Measurements from ENCODE around the gene EEA1.

EEA1 gene

GRCh38 chr12:92844151-92844763, 84.8 kb downstream of the EEA1 start:
- TF ChIP-seq TAF1 (IDR thresholded peaks at IDR 0.05; ENCODE audit: borderline replicate concordance, insufficient read depth, low read length) (no peak), SIN3A (IDR thresholded peaks at IDR 0.05; ENCODE audit: borderline replicate concordance, insufficient read depth, low read length) (no peak), REST (IDR thresholded peaks at IDR 0.05; ENCODE audit: insufficient read depth in 1 of 2, low read depth in 2 of 2, low read length in 2 of 2) (no peak), FOXP2 (optimal IDR thresholded peaks at IDR 0.05; ENCODE audit: borderline replicate concordance, extremely low read depth, extremely low read length, insufficient read depth) (no peak), POLR2AphosphoS5 (IDR thresholded peaks at IDR 0.05; ENCODE audit: low read depth, low read length) (no peak)

GRCh38 chr12:92829686-92830282, 99.3 kb downstream of the EEA1 start:
- TF ChIP-seq FOXP2 (optimal IDR thresholded peaks at IDR 0.05; ENCODE audit: borderline replicate concordance, extremely low read depth, extremely low read length, insufficient read depth) (no peak), TAF1 (IDR thresholded peaks at IDR 0.05; ENCODE audit: borderline replicate concordance, insufficient read depth, low read length) (no peak), SIN3A (IDR thresholded peaks at IDR 0.05; ENCODE audit: borderline replicate concordance, insufficient read depth, low read length) (no peak), REST (IDR thresholded peaks at IDR 0.05; ENCODE audit: insufficient read depth in 1 of 2, low read depth in 2 of 2, low read length in 2 of 2) (no peak)

GRCh38 chr12:92828565-92828964, 100.5 kb downstream of the EEA1 start:
- TF ChIP-seq TAF1 (IDR thresholded peaks at IDR 0.05; ENCODE audit: borderline replicate concordance, insufficient read depth, low read length) = no peak
- TF ChIP-seq POLR2AphosphoS5 (IDR thresholded peaks at IDR 0.05; ENCODE audit: low read depth, low read length) = no peak
- TF ChIP-seq REST (IDR thresholded peaks at IDR 0.05; ENCODE audit: insufficient read depth in 1 of 2, low read depth in 2 of 2, low read length in 2 of 2) = no peak
- TF ChIP-seq FOXP2 (optimal IDR thresholded peaks at IDR 0.05; ENCODE audit: borderline replicate concordance, extremely low read depth, extremely low read length, insufficient read depth) = no peak
- TF ChIP-seq SIN3A (IDR thresholded peaks at IDR 0.05; ENCODE audit: borderline replicate concordance, insufficient read depth, low read length) = no peak

GRCh38 chr12:92827836-92828431, 101.2 kb downstream of the EEA1 start:
- TF ChIP-seq POLR2AphosphoS5 (IDR thresholded peaks at IDR 0.05; ENCODE audit: low read depth, low read length) (no peak), TAF1 (IDR thresholded peaks at IDR 0.05; ENCODE audit: borderline replicate concordance, insufficient read depth, low read length) (no peak), SIN3A (IDR thresholded peaks at IDR 0.05; ENCODE audit: borderline replicate concordance, insufficient read depth, low read length) (no peak), REST (IDR thresholded peaks at IDR 0.05; ENCODE audit: insufficient read depth in 1 of 2, low read depth in 2 of 2, low read length in 2 of 2) (no peak), FOXP2 (optimal IDR thresholded peaks at IDR 0.05; ENCODE audit: borderline replicate concordance, extremely low read depth, extremely low read length, insufficient read depth) (no peak)
